NCI-H1092 treated with DMSO at 0.1 percent for 48 hours (cell line): ENCODE results near the gene PCGF3.
"Not testable (repeated sequence)": the region's sequence is repeated elsewhere in the genome, so short reads cannot be mapped to it uniquely, and the experiment has no call there.

Source experiments
- DNase-seq: peaks from one replicate; lab custom pipeline; 2025; lab: John Stamatoyannopoulos, UW

PCGF3 gene

DNA sequence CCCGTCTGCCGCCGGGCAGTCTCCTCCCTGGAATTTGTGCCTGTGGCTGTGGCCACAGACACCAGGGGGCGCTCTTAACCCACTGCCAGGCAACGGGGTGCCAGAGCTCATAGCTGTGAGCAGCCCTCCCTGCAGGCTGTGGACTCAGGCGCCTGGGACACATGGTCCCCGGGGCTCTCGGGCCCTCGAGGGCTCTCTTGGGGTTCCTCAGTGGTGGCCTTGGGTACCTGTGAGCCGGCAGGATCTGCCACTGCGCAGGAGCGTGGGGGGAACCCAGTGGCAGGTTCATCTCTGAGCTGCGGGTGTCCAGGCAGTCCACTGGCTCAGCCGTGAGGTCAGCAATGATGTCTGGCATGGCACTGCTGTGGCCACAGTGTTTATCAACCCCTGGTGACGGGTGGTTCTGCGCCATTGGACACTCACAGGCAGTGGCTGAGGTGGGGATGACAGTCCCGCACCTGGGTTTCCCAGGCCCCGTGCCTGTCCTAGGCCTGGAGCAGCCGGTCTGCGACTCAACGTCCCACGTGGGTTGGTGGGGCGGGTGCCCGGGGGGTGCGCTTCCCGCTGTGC is 37.2 kb downstream of the PCGF3 start:
- DNase-seq = no peak

DNA sequence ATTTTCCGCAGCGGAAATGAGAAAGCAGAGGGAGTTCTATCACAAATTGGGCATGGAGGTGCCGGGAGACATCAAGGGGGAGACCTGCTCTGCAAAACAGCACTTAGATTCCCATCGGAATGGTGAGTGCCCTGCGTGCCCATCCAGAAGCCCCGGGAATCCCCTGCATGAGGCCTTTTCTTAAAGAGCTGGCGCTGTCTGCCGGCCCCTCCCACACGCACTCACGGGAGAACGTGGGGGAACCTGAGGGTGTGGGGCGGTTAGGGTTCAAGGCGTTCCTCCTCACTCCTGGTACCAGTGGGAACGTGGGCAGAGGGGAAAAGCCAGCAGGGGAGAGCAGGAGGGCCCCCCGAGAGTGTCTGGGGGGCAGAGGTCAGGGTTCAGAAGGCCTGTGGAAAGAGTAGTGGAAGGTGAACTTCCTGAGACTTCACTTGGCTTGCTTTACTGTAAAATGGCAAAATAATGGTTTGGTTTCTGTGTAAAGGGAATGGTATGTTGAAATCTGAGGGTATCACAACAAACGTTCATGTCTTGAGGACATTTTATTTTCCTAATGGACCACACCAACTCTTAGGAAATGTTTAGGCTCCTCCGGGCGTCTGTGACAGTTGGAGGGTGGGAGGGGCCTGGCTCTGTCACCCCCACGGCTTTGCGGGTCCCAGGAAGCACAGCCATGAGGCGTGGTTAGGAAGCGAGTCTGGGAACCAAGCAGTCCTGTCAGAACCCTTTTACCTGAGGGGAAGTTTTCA is 38.0 kb downstream of the PCGF3 start:
- DNase-seq = no peak

DNA sequence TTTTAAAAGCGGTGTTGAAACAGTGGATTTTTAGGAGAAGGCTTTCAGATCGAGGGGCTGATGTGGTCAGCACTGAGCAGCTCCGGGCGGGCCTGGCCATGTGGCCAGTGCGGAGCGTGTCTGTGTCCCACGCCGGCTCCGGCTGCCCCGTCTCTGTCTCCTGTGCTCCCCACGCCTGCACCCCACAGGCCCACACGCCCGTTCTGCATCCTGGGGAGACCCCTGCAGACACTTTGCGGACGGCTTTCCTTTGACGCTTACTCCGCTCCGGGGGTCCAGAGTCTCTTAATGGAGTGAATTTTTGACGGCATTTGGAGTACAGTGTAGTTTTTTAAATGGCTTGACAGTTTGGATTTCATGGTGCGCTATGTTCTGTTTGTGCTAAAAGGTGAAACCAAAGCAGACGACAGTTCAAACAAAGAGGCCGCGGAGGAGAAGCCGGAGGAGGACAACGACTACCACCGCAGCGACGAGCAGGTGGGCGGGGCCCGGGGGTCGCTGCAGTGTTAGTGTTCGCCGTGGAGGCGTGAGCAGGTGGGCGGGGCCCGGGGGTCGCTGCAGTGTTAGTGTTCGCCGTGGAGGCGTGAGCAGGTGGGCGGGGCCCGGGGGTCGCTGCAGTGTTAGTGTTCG is 38.7 kb downstream of the PCGF3 start:
- DNase-seq = no peak

DNA sequence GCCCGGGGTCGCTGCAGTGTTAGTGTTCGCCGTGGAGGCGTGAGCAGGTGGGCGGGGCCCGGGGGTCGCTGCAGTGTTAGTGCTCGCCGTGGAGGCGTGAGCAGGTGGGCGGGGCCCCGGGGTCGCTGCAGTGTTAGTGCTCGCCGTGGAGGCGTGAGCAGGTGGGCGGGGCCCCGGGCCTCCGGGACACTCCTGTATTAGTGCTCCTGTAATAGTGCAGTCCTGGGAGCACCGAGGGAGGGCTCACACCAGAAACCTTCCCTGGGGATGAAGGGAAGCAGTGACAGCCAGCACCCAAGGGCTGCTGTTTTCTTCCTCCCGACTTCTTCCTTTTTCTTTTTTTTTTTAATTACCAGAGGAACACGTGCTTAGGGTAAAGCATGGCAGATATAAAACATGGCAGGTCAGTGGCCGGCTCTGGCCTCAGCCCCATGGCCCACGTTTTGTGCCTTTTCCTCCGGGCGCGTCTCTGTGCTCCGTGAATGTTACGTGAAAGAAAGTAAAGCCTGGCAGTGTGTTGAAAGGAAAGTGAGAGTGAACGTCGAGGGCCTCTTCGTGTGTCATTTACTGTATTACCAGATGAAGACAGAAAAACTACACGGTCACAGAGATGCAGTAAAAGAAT is 42.0 kb downstream of the PCGF3 start:
- DNase-seq = no peak

DNA sequence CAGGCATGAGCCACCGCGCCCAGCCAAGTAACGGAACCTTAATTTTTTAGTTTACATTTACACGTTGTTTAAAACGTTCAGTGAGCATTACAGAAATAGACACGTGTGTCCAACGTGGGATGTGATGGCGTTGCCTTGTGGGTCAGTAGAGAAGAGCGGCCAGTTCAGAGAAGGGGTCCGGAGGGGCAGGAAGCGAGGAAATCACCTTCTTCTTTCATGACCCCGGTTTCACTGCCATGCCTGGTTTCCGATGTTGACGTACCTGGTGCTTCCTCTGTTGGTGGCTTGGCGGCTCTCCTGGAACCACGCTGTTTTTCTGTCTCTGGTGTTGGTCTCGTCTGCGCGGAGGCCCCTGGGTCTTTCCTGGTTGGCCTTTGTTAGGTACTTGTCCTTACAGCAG is 42.8 kb downstream of the PCGF3 start:
- no peak for DNase-seq

DNA sequence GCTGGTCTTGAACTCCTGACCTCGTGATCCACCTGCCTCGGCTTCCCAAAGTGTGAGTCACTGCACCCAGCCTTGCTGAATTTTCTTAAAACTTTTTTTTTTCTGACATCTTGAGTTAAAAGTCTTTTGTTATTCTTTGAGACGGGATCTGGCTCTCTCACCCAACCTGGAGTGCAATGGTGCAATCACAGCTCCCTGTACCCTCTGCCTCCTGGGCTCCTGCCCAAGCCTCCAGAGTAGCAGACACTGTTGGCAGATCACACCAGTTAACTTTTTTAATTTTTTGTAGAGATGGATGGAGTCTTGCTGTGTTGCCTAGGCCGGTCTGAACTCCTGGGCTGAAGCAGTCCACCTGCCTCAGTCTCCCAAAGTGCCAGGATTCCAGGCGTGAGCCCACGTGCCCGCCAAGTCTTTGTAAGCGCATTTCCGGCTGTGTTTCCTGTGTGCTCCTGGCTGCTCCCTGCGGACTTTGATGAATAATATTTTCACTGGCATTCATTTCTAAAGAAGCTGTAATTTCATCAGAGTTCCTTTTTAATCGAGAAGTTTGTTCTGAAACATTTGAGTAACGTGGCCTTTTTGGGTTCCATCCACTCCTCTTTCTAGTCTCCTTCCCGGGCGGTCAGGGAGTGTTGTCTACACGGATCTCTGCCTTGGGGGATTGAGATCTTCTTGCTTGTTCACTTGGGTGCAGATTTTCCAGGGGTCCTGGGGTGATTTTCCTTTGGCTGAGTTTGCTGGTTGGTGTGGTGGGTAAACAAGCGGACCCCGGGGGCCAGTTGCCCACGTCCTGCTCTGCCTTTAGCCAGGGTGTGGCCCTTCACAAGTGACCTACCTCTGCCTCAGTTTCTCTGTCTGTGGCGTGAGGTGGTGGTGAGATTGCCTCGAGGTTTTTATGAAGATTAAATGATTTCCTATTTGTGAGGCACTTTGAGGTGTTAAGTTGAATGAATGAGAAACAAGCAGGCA is 44.4 kb downstream of the PCGF3 start:
- DNase-seq = no peak

DNA sequence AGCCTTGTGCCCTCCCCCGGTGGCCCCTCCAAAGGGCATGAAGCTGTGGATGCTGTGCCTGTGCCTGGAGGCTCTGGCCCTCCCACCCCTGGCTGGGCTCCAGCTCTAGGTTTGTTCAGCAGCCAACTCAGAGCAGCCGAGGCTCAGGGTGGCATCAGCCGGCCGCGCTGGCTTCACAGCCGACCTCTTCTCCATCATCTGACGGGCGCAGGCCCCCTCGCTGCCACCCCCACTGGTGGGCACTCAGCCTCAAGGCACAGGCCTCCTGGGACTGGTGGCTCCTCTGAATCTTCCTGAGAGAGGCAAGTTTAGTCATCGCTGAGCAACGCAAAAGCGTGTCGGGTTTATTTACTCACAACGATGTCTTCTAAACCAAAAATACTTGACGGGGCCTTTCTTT is 46.0 kb downstream of the PCGF3 start:
- peak; percentile 32 for DNase-seq

DNA sequence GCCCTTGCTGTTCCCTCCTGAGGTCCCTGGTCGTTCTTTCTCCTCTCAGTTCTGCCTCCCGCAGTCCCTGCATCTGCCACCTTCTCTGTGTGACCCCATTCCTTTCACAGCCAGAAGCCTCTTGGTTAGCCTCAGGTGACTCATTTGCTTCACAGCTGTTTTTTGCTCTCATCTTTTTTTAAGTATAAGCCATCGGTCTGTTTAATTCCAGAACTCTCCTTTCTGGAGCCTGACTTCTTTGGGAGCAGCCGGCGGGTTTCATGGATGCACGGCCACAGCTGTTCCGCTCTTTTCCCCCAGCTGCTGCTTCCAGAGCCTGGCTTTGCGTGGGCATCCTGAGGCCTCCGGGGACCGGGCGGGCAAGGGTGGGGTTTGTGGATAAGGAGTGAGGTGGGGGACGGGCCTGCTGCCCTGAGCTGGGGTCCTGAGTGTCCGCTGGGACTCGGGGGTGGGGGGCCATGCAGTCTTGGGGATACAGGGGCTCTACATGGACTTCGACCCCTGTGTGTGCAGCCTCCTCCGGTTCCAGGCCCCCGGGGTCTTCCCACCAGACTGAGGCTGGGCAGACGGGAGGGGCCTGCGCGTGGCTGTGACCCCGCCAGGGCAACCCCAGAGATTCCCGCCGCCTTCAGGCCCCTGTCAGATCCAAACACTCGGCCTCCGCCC is 46.7 kb downstream of the PCGF3 start:
- no peak for DNase-seq

DNA sequence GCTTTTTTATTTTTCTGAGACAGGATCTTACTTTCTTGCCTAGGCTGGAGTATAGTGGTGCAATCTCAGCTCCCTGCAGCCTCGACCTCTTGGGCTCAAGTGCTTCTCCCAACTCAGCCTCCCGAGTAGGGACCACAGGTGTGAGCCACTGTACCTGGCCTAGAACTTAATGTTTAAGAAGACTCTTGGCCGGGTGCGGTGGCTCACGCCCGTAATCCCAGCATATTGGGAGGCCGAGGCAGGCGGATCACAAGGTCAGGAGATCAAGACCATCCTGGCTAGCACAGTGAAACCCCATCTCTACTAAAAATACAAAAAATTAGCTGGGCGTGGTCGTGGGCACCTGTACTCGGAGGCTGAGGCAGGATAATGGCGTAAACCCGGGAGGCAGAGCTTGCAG is 47.6 kb downstream of the PCGF3 start:
- not testable (repeated sequence) for DNase-seq

DNA sequence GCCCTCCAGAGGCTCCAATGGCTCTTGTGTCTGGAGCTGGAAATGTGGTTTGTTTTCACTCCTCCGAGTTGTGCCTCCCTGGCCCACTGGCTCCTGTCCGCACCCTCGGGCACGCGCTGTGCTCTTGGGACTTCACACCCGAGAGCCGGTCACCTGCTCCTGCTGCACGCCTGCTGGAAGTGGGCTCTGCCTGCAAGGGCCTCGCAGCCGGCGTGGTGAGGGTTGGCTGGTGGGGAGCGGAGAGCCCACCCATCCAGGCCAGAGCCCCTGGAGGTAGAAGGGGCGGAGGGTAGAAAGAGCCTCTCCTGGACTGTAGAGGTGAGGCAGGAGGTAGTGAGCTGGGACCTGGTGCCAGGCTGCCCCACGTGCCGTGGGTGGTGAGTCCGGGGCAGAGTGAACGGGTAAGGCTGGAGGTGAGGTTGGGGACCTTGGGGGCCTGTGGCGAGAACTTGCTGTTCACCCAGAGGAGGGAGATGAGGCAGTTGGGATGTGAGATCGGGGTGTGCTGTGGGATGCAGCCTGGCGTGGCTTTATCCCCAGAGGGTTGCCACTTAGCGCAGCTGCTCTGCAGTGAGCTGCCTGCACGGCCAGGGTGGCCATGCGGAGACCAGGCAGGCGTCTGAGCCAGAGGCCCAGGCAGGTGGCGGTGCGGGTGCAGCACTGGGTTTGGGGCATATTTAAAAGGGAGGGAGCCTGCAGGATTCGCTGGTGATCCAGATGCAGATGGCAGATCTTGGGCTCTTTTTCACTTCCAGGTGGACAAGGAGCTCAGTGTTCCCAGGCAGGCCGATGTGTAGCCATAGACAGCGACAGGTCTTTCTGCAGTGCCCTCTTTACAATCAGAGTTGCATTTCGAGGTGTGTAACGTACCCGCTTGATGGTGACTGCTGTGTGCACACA is 48.8 kb downstream of the PCGF3 start:
- DNase-seq = no peak

DNA sequence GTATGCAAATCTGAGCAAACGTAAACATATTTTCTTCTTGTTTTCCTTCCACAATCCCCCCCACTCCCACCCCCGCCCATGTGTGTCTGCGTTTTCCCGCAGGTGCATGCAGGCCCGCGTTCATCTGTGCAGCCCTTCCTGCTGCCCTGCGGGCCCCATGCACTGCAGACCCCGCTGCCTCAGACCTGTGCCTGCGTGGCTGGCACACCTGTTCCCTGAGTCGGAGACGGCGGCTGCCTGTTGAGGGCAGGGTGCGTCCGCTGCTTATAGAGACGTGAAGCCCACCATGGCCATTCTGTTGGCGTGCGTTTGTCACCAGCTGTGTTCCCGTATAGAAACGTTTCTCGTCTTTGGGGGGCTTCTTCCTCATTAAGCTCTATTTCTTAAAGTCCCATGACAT is 51.5 kb downstream of the PCGF3 start:
- DNase-seq = no peak

DNA sequence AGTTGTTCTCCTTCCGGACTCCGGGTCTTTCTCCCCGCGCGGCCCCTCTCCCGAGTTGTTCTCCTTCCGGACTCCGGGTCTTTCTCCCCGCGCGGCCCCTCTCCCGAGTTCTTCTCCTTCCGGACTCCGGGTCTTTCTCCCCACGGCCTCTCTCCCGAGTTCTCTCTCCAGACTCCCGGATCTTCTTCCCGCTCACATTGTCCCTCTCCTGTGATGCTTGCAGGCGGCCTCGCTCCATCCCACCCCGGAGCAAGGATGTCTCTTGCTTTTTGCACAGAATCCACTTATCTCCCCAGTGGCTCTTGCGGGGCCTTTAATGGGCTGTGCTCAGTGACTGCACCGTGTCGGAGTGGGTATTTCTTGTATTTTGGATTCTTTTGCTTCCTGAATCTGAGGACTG is 54.2 kb downstream of the PCGF3 start:
- not testable (repeated sequence) for DNase-seq

DNA sequence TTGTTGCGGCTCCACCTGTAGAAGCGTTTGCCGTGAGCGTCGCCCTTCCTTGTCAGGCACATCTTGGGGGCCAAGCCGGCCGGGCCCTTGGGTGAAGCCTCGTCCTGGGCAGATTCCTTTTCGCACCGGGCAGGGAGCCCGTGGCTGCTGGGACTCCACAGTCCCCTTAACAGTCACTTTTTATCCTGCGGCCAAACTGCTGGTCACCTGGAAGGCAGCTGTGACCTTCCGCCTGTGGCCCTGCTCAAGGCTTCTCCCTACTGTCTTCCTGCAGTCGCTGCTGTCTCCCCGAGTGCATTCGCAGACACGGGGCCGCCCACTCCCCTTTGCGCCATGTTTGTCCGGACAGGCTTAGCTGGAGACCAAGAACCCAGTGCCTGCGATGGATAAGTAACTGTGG is 55.0 kb downstream of the PCGF3 start:
- no peak for DNase-seq

DNA sequence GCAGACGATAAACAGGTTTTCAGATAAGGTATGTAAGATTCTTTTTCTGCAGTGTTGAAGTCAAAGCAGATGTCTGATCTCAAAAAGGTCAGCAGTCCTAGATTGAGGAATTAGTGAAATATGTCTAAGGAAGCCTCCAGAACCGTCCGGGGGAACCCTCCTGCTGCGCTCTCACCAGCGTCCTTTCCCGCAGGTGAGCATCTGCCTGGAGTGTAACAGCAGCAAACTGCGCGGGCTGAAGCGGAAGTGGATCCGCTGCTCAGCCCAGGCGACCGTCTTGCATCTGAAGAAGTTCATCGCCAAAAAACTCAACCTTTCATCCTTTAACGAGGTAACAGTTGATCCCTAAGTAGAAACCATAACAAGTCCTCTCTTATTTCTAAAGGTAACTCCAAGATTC is 55.5 kb downstream of the PCGF3 start:
- no peak for DNase-seq

DNA sequence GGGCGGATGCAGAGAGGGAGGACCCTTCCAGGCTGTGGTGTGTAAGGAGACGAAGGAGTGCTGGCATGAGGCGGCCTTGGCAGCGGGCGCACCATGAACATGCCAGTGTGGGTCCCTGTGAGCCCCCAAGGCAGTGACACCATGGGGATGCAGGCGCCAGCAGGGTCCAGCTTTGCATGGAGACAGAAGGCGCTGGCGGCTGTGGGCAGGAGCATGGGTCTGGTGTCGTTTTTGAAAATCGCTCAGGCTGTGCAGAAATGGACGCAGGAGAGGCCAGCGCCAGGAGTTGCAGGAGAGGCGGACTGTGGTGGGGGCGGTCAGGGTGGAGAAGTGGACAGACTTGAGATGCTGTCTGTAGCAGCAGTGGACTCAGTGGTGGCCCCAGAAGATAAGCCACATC is 56.1 kb downstream of the PCGF3 start:
- DNase-seq = no peak

DNA sequence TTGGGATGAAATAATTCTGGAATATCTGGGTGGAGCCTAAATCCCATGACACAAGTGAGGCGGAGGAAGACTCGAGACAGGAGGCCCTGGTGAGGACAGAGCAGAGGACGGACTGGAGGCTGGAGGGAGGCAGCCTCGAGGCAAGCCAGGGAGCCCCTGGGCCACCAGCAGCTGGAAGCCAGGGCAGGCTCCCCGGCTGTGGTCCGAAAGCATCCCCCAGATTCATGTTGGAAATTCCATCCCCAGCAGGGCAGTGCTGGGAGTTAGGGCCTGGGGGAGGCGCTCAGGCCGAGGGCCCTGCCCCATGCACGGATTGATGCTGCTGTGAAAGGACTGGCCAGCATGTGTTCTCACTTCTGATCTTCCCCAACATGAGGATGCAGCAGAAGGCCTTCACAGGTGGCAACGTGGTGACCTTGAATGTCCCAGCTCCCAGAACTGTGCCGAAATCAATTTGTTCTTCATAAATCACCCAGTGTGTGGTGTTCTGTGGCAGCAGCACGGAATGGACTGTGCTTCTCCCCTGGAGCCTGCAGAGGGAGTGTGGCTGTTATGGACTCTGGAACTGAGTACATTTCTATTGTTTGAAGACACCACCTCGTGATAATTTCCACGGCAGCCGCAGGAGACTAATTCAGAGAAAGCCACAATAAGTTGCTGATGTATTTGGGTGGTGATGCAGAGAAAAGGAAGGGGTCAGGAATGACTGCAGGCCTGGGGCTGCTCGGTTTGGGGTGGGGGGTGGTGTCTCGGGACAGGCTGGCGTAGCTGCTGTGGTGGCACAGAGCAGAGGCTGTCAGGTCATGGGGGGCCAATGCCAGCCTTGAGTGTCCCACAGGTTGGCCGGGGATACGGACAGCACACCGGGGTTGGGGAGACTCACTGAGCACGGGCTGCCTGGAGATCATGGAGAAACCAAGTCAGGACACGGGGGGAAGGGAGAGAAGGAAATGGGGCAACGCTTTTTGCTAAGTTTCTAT is 56.9 kb downstream of the PCGF3 start:
- no peak for DNase-seq

DNA sequence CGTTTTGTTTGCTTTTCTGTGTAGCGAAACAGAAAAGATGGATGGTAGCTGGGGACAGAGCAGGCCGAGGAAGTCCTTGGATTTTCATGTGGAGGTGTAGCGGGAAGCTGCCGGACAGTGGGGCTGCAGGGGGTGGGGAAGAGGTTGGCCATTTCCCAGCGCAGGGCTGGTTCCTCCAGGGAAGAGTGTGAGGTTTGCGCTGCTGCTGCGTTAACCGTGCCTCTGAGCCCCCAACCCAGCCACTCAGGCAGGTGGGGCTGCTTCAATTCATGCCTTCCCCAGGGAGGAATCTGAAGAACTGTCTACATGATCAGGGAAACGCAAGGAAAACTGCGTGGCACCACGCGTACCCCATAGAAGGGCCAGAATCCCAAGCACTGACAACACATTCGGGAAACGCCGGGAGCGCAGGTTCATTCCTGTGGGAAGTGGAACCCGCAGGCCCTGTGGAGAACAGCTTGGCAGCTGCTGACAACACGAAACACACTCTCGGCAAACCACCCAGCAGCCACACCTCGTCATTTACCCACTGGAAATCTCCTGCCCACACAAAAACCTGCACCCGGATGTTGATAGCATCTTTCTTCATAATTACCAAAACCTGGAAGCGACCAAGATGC is 57.7 kb downstream of the PCGF3 start:
- no peak for DNase-seq

DNA sequence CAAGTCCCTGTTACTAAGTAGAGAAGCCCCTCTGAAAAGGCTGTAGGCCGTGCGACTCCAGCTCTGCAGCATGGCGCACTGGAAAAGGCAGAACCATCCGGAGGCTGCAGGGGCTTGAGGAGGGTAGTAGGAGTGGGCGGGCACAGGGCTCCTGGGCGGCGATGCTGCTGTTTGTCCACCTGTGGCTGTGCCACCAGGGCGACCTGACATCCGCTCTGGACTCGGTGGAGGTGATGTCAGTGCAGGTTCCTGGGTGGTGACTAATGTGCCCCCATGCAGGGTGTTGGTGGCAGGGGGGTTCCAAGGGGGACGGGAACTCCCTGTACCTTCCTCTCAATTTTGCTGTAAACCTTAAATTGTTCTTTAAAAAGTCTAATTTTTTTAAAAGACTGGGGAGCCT is 58.3 kb downstream of the PCGF3 start:
- DNase-seq = no peak
